Measurements from ENCODE around the gene CD300E.
"Not testable (repeated sequence)": the region's sequence is repeated elsewhere in the genome, so short reads cannot be mapped to it uniquely, and the experiment has no call there.

The CD300E gene

DNA sequence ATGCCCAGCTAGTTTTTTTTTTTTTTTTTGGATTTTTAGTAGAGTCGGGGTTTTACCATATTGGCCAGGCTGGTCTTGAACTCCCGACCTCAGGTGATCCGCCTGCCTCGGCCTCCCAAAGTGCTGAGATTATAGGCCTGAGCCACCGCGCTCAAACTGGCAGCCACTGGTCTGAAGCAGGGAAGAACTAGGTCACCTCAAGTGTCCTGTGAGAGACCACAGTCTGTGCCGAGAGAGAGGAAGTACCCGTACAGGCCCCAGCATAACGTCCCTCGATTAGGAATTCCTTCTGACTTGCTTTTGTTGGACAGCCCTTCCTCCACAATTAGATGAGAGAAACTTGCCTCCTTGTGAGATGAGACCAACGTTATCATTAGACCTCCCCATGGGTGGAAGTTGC lies 13.7 kb upstream of the CD300E start:
- ATAC-seq (ENCODE audit: low read depth): no peak
- Histone ChIP-seq H3K9me3 (ENCODE audit: severe bottlenecking) (no peaks in the 10 kb centered on the region), H3K4me3 (ENCODE audit: severe bottlenecking) (no peak overlapping the region), H3K4me1 (ENCODE audit: insufficient read depth, poor library complexity, severe bottlenecking) (no peaks in the 10 kb centered on the region), H3K27ac (ENCODE audit: poor library complexity, severe bottlenecking) (no peak overlapping the region), H3K27me3 (ENCODE audit: insufficient read depth, poor library complexity, severe bottlenecking) (peaks cover 19% of the 10 kb centered on the region), H3K36me3 (ENCODE audit: low read depth) (no peaks in the 10 kb centered on the region)
- DNase-seq (ENCODE audit: low spot score): no peak
- TF ChIP-seq, protein P1, sequence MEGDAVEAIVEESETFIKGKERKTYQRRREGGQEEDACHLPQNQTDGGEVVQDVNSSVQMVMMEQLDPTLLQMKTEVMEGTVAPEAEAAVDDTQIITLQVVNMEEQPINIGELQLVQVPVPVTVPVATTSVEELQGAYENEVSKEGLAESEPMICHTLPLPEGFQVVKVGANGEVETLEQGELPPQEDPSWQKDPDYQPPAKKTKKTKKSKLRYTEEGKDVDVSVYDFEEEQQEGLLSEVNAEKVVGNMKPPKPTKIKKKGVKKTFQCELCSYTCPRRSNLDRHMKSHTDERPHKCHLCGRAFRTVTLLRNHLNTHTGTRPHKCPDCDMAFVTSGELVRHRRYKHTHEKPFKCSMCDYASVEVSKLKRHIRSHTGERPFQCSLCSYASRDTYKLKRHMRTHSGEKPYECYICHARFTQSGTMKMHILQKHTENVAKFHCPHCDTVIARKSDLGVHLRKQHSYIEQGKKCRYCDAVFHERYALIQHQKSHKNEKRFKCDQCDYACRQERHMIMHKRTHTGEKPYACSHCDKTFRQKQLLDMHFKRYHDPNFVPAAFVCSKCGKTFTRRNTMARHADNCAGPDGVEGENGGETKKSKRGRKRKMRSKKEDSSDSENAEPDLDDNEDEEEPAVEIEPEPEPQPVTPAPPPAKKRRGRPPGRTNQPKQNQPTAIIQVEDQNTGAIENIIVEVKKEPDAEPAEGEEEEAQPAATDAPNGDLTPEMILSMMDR (IDR thresholded peaks at IDR 0.05; ENCODE audit: poor library complexity, severe bottlenecking): no peak

DNA sequence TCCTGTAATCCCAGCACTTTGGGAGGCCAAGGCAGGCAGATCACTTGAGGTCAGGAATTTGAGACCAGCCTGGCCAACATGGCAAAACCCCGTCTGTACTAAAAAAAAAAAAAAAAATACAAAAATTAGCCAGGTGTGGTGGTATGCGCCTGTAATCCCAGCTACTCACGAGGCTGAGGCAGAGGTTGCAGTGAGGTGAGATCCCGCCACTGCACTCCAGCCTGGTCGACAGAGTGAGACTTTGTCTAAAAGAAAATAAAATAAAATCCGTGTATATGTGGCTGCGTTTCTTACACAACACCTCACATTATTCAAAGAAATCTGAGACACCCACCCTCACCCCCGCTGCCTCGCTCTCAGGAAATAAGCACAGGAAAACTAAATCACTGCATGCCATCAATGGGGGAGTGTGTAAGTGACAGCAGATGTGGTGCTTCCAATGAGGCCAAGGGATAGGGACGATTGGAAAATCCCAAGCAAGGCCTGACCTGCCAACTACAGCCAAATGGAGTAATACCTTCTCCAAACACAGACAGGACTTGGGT lies 13.1 kb upstream of the CD300E start:
- H3K4me3 ChIP-seq (ENCODE audit: severe bottlenecking); ATAC-seq (ENCODE audit: low read depth); H3K27ac ChIP-seq (ENCODE audit: poor library complexity, severe bottlenecking); H3K36me3 ChIP-seq (ENCODE audit: low read depth); H3K4me1 ChIP-seq (ENCODE audit: insufficient read depth, poor library complexity, severe bottlenecking); H3K9me3 ChIP-seq (ENCODE audit: severe bottlenecking); DNase-seq (ENCODE audit: low spot score): not testable (repeated sequence)
- H3K27me3 ChIP-seq (ENCODE audit: insufficient read depth, poor library complexity, severe bottlenecking): peaks cover 14% of the 10 kb centered on the region

DNA sequence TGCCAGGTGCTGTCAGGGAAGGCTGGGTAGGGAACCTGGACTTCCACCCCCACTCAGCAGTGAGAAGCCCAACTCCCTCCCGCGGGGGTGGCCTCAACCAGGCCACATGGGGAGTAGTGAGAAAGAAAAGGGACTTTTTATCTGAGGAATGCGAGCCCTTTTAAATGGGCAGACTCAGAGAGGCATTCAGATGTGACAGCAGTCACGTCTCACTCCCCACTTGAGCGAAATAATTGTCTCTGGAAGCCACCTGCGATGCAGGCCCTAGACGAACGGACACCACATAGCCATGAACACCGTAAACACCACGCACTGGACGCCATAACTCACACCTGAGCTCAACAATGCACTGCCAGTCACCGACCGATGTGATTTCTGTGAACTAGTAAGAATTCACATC lies 11.9 kb upstream of the CD300E start:
- Histone ChIP-seq H3K36me3 (ENCODE audit: low read depth) (no peaks in the 10 kb centered on the region), H3K27ac (ENCODE audit: poor library complexity, severe bottlenecking) (no peak overlapping the region), H3K4me3 (ENCODE audit: severe bottlenecking) (no peak overlapping the region), H3K4me1 (ENCODE audit: insufficient read depth, poor library complexity, severe bottlenecking) (no peaks in the 10 kb centered on the region), H3K27me3 (ENCODE audit: insufficient read depth, poor library complexity, severe bottlenecking) (peaks cover 20% of the 10 kb centered on the region), H3K9me3 (ENCODE audit: severe bottlenecking) (no peaks in the 10 kb centered on the region)
- ATAC-seq (ENCODE audit: low read depth) (no peak), DNase-seq (ENCODE audit: low spot score) (no peak)
- TF ChIP-seq, protein P1 (IDR thresholded peaks at IDR 0.05; ENCODE audit: poor library complexity, severe bottlenecking): no peak

DNA sequence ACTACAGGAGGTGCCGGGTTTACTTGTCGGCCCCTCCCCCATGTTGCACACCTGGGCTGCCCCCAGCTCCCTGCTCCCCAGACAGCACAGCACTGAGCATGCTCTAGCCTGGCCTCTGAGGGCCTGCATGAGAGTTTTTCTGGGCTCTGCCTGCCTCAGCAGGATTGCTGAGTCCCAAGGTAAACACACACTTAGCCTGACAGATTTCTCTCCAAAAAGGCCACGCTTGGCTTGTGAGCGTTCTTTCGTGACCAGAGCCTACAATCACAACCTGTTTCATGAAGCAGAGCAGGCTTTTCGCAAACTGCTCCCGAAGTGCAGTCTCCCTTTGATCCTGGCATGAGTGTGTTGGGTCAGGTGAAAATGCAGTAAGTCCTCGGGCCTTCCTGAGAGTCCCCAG lies 9.8 kb upstream of the CD300E start:
- Histone ChIP-seq H3K36me3 (ENCODE audit: low read depth) (no peaks in the 10 kb centered on the region), H3K27ac (ENCODE audit: poor library complexity, severe bottlenecking) (no peak overlapping the region), H3K9me3 (ENCODE audit: severe bottlenecking) (no peaks in the 10 kb centered on the region), H3K4me3 (ENCODE audit: severe bottlenecking) (no peak overlapping the region), H3K27me3 (ENCODE audit: insufficient read depth, poor library complexity, severe bottlenecking) (peaks cover 9% of the 10 kb centered on the region), H3K4me1 (ENCODE audit: insufficient read depth, poor library complexity, severe bottlenecking) (no peaks in the 10 kb centered on the region)
- DNase-seq (ENCODE audit: low spot score) (no peak), ATAC-seq (ENCODE audit: low read depth) (no peak)
- TF ChIP-seq, protein P1 (IDR thresholded peaks at IDR 0.05; ENCODE audit: poor library complexity, severe bottlenecking): no peak

DNA sequence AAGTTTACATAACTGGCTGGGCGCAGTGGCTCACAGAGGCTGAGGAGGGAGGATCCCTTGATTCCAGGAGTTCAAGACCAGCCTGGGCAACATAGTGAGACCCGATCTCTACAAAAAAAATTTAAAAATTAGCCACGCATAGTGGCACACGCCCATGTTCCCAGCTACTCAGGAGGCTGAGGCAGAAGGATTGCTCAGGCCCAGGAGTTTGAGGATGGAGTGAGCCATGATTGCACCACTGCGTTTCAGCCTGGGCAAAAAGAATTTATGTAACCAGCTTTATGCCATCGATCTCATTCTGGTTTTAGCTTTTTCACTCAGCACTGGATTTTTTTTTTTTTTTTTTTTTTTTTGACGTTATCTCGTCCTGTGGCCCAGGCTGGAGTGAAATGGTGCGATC lies 9.1 kb upstream of the CD300E start:
- Histone ChIP-seq H3K36me3 (ENCODE audit: low read depth) (no peaks in the 10 kb centered on the region), H3K4me3 (ENCODE audit: severe bottlenecking) (no peak overlapping the region), H3K27ac (ENCODE audit: poor library complexity, severe bottlenecking) (no peak overlapping the region), H3K9me3 (ENCODE audit: severe bottlenecking) (no peaks in the 10 kb centered on the region), H3K4me1 (ENCODE audit: insufficient read depth, poor library complexity, severe bottlenecking) (no peaks in the 10 kb centered on the region), H3K27me3 (ENCODE audit: insufficient read depth, poor library complexity, severe bottlenecking) (peaks cover 15% of the 10 kb centered on the region)
- ATAC-seq (ENCODE audit: low read depth): no peak
- DNase-seq (ENCODE audit: low spot score): no peak
- TF ChIP-seq, protein P1 (IDR thresholded peaks at IDR 0.05; ENCODE audit: poor library complexity, severe bottlenecking): no peak

All from RWPE2 (cell line).